ENCODE results near the gene KIF5C. TPM values are rescaled to one million over a fixed set of nuclear protein-coding genes. Genes with fewer than 3 reads are reported as not detected.
"Not testable (repeated sequence)": the region's sequence is repeated elsewhere in the genome, so short reads cannot be mapped to it uniquely, and the experiment has no call there.

Gene KIF5C
- total RNA-seq, 2 donors from 2014 or later, result 2.0 to 2.6 TPM

DNA sequence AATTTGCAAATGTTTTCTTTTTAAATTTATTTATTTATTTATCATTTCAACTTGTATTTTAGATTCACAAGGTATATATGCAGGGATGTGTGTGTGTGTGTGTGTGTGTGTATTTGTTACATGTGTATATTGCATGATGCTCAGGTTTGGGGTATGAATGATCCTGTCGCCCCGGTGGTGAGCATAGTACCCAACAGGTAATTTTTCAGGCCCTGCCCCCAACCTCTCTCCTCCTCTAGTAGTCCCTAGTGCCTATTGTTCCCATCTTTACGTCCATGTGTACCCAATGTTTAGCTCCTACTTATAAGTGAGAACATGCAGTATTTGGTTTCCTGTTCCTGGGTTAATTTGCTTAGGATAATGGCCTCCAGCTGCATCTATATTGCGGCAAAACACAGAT, 33.0 kb upstream of the KIF5C start:
- no peaks in the 10 kb centered on the region for H3K27me3 ChIP-seq
- no peaks in the 10 kb centered on the region for H3K36me3 ChIP-seq (replicated peaks in 1 of 2; ENCODE audit: insufficient read depth in 1 of 2, low read depth in 2 of 2)
- H3K4me3 ChIP-seq, result no peak overlapping the region
- TF ChIP-seq CTCF (IDR thresholded peaks at IDR 0.05), result no peak
- TF ChIP-seq POLR2A (IDR thresholded peaks at IDR 0.05), result no peak
- no peak overlapping the region for H3K27ac ChIP-seq
- intact Hi-C loops (cut with DNase I), result no loop called here
- DNase-seq (no peak), ATAC-seq (no peak)
- 49 to 50% methylated on average over 4 of the region's 4 CpGs for WGBS, 2 donors
- no peaks in the 10 kb centered on the region for H3K9me3 ChIP-seq
- H3K4me1 ChIP-seq, result no peaks in the 10 kb centered on the region

DNA sequence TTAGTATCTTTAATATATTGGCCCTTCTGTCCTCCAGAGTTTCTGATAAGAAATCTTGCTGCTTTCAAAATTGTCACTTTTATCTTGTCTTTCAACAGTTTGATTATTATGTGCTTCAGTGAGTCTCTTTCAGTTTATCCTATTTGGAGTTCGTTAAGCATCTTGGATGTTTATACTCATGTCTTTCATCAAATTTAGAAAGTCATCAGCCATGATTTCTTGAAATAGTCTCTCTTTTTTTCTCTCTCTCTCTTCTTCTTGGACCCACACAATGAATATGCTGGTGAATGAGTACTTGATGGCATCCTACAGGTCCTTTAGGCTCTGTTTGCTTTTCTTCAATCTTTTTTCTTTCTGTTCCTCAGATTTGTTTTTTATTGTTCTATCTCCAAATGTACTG, 26.9 kb upstream of the KIF5C start:
- H3K9me3 ChIP-seq, result no peaks in the 10 kb centered on the region
- no peaks in the 10 kb centered on the region for H3K27me3 ChIP-seq
- TF ChIP-seq CTCF (IDR thresholded peaks at IDR 0.05) (no peak), POLR2A (IDR thresholded peaks at IDR 0.05) (no peak)
- no peak overlapping the region for H3K4me3 ChIP-seq
- DNase-seq, result no peak
- H3K4me1 ChIP-seq, result no peaks in the 10 kb centered on the region
- WGBS, 2 donors, result 46 to 89% methylated on average over 1 of the region's 1 CpG
- H3K36me3 ChIP-seq (replicated peaks in 1 of 2; ENCODE audit: insufficient read depth in 1 of 2, low read depth in 2 of 2), result no peaks in the 10 kb centered on the region
- ATAC-seq, result no peak
- no peak overlapping the region for H3K27ac ChIP-seq
- intact Hi-C loops (cut with DNase I), result no loop called here

- 63 to 64% methylated on average over 2 of the region's 2 CpGs for WGBS, 2 donors
- H3K36me3 ChIP-seq (replicated peaks in 1 of 2; ENCODE audit: insufficient read depth in 1 of 2, low read depth in 2 of 2), result no peaks in the 10 kb centered on the region
- no peaks in the 10 kb centered on the region for H3K27me3 ChIP-seq
- no peak overlapping the region for H3K27ac ChIP-seq
- H3K4me3 ChIP-seq, result no peak overlapping the region
- H3K4me1 ChIP-seq, result no peaks in the 10 kb centered on the region
- ATAC-seq, result no peak
- DNase-seq, result no peak
- intact Hi-C loops (cut with DNase I), result no loop called here
- TF ChIP-seq CTCF (IDR thresholded peaks at IDR 0.05) (no peak), POLR2A (IDR thresholded peaks at IDR 0.05) (no peak)
- no peaks in the 10 kb centered on the region for H3K9me3 ChIP-seq
Observed at GRCh38 chr2:148853458-148853857, 21.6 kb upstream of the KIF5C start.

GRCh38 chr2:148860037-148860436, 15.0 kb upstream of the KIF5C start:
- Histone ChIP-seq H3K4me1 (no peaks in the 10 kb centered on the region), H3K4me3 (no peak overlapping the region), H3K27me3 (no peaks in the 10 kb centered on the region), H3K9me3 (no peaks in the 10 kb centered on the region), H3K36me3 (replicated peaks in 1 of 2; ENCODE audit: insufficient read depth in 1 of 2, low read depth in 2 of 2) (no peaks in the 10 kb centered on the region), H3K27ac (no peak overlapping the region)
- intact Hi-C loops (cut with DNase I), result no loop called here
- no peak for TF ChIP-seq CTCF (IDR thresholded peaks at IDR 0.05)
- TF ChIP-seq POLR2A (IDR thresholded peaks at IDR 0.05), result no peak
- DNase-seq, result no peak
- WGBS, 2 donors, result 44 to 47% methylated on average over 3 of the region's 3 CpGs
- no peak for ATAC-seq

DNA sequence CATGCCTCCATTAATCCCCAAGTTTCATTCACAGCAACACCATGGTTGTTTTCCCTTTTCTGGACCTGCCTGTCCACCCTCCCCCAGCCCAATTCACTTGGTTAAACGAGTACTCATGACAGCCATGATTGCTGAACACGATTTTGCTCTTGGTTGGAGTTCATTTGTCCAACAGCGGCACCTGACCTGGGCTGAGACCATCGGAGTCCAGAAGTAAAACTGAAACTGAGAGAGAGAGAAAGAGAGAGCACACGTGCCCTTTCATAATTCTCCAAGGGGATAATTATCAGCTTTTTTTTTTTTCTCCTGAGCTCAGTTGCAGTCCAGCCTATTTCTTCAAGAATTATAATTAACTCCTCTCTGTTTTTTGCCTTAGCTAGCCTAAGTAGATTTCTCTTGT, 13.7 kb upstream of the KIF5C start:
- no peaks in the 10 kb centered on the region for H3K27me3 ChIP-seq
- TF ChIP-seq POLR2A (IDR thresholded peaks at IDR 0.05) (no peak), CTCF (IDR thresholded peaks at IDR 0.05) (no peak)
- 73 to 85% methylated on average over 5 of the region's 5 CpGs for WGBS, 2 donors
- ATAC-seq, result no peak
- H3K9me3 ChIP-seq, result no peaks in the 10 kb centered on the region
- intact Hi-C loops (cut with DNase I), result no loop called here
- no peak overlapping the region for H3K4me3 ChIP-seq
- H3K27ac ChIP-seq, result no peak overlapping the region
- DNase-seq, result no peak
- H3K4me1 ChIP-seq, result no peaks in the 10 kb centered on the region
- H3K36me3 ChIP-seq (replicated peaks in 1 of 2; ENCODE audit: insufficient read depth in 1 of 2, low read depth in 2 of 2), result no peaks in the 10 kb centered on the region

- H3K27ac ChIP-seq; H3K36me3 ChIP-seq (replicated peaks in 1 of 2; ENCODE audit: insufficient read depth in 1 of 2, low read depth in 2 of 2); DNase-seq; intact Hi-C loops (cut with DNase I); H3K4me1 ChIP-seq; H3K9me3 ChIP-seq; H3K27me3 ChIP-seq; ATAC-seq; H3K4me3 ChIP-seq: not testable (repeated sequence)
- WGBS, 2 donors, result 87 to 88% methylated on average over 6 of the region's 6 CpGs
Observed at GRCh38 chr2:148862478-148862877, 12.5 kb upstream of the KIF5C start.

All from body of pancreas (tissue), 4 donors.